HEK293T (cell line): ENCODE results near the gene CTSE.

ENCODE experiments used
- CTCF ChIA-PET: fragments of 350-600 bp; formaldehyde crosslinking; extraction: SDS; loops from one replicate; lab custom pipeline; 2021; ENCODE audit warnings: antibody characterized with exemption, inconsistent platforms; lab: Yijun Ruan, JAX
- POLR2A ChIA-PET: fragments of 350-600 bp; formaldehyde crosslinking; extraction: SDS; loops from one replicate; lab custom pipeline; 2020; ENCODE audit warnings: antibody characterized with exemption, inconsistent platforms; lab: Yijun Ruan, JAX
- DNase-seq: peaks from one replicate; pipeline ENCODE4 v3.0.0; 2012; ENCODE audit warnings: mixed read lengths; ENCODE audit errors: extremely low spot score
- ARNT ChIP-seq: fragments of 450-650 bp; IDR thresholded peaks from 2 replicates; pipeline ENCODE4 v1.6.1; 2017; ENCODE audit warnings: mild to moderate bottlenecking
- BHLHE40 ChIP-seq: fragments of 450-650 bp; IDR thresholded peaks from 2 replicates; pipeline ENCODE4 v1.6.1; 2016; ENCODE audit warnings: mild to moderate bottlenecking, moderate library complexity, borderline replicate concordance
- CTBP1 ChIP-seq: fragments of 450-650 bp; IDR thresholded peaks from 2 replicates; pipeline ENCODE4 v1.6.1; 2016; ENCODE audit warnings: borderline replicate concordance
- ELF4 ChIP-seq: fragments of 450-650 bp; IDR thresholded peaks from 2 replicates; pipeline ENCODE4 v1.6.1; 2017; ENCODE audit warnings: antibody characterized with exemption
- FOXA1 ChIP-seq: fragments of 450-650 bp; IDR thresholded peaks from 2 replicates; pipeline ENCODE4 v1.6.1; 2016; ENCODE audit warnings: mild to moderate bottlenecking
- FOXK2 ChIP-seq: fragments of 450-650 bp; IDR thresholded peaks from 2 replicates; pipeline ENCODE4 v1.6.1; 2016; ENCODE audit warnings: mild to moderate bottlenecking
- FOXM1 ChIP-seq: fragments of 450-650 bp; IDR thresholded peaks from 2 replicates; pipeline ENCODE4 v1.6.1; 2017; ENCODE audit warnings: mild to moderate bottlenecking, borderline replicate concordance
- L3MBTL2 ChIP-seq: fragments of 450-650 bp; conservative IDR thresholded peaks from 2 replicates; pipeline ENCODE4 v1.6.1; 2016; ENCODE audit warnings: mild to moderate bottlenecking
- LEF1 ChIP-seq: fragments of 450-650 bp; IDR thresholded peaks from 2 replicates; pipeline ENCODE4 v1.6.1; 2017; ENCODE audit warnings: mild to moderate bottlenecking, borderline replicate concordance
- NFRKB ChIP-seq: fragments of 450-650 bp; IDR thresholded peaks from 2 replicates; pipeline ENCODE4 v1.6.1; 2016; ENCODE audit warnings: mild to moderate bottlenecking, moderate library complexity
- PKNOX1 ChIP-seq: fragments of 450-650 bp; IDR thresholded peaks from 2 replicates; pipeline ENCODE4 v1.6.1; 2016
- SP1 ChIP-seq: fragments of 450-650 bp; IDR thresholded peaks from 2 replicates; pipeline ENCODE4 v1.6.1; 2017
- SUZ12 ChIP-seq: fragments of 450-650 bp; IDR thresholded peaks from 2 replicates; pipeline ENCODE4 v1.6.1; 2016; ENCODE audit warnings: mild to moderate bottlenecking
- TARDBP ChIP-seq: fragments of 450-650 bp; IDR thresholded peaks from 2 replicates; pipeline ENCODE4 v1.6.1; 2016
- ZNF384 ChIP-seq: fragments of 450-650 bp; IDR thresholded peaks from 2 replicates; pipeline ENCODE4 v1.6.1; 2016

Gene CTSE

GRCh38 chr1:205961991-205962820, 61.5 kb downstream of the CTSE start:
- POLR2A ChIA-PET: no interaction called here
- no peak for DNase-seq

GRCh38 chr1:205961405-205961804, 62.3 kb downstream of the CTSE start:
- CTCF ChIA-PET: no interaction called here
- no peak for TF ChIP-seq FOXM1
- TF ChIP-seq CTBP1: no peak
- TF ChIP-seq SP1: no peak
- no peak for TF ChIP-seq BHLHE40
- no peak for TF ChIP-seq FOXK2
- TF ChIP-seq SUZ12: no peak
- no peak for TF ChIP-seq ARNT
- DNase-seq: no peak
- POLR2A ChIA-PET: no interaction called here

More at GRCh38 chr1:205961991-205962820, 61.5 kb downstream of the CTSE start:
- CTCF ChIA-PET: interaction anchor here (0.6 kb wide), 1 partner anchor 73 kb away, joined by 3 read pairs; no protein-coding TSS in a partner anchor
- TF ChIP-seq FOXM1 (no peak), PKNOX1 (no peak), FOXA1 (no peak), ZNF384 (no peak), LEF1 (no peak), CTBP1 (no peak), FOXK2 (no peak), NFRKB (no peak), SP1 (no peak), BHLHE40 (no peak)

DNA sequence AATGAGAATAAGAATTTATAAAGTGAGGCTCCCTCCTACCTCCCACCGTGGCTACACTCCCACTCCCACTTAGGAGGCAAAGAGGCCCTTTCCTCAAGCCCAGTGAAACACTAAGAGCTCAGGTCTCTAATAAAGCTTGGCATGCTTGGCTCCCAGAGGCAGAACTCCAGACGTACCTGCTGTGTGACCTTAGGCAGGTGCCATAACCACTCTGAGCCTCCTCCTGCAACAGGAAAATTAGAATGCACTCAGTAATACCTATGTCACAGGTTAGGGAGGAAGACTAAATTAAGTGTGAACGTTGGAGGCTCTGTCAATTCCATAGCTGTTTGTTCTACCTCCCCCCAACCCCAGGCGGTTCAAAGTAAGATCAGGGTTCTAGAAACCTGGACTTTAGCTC, 63.9 kb downstream of the CTSE start:
- ChIA-PET POLR2A (no interaction called here), CTCF (interaction anchor here (2.3 kb wide), 1 partner anchor 17 kb away, joined by 17 read pairs; no protein-coding TSS in a partner anchor)
- no peak for DNase-seq
- no peak for TF ChIP-seq TARDBP
- TF ChIP-seq CTBP1: no peak
- no peak for TF ChIP-seq FOXM1
- no peak for TF ChIP-seq BHLHE40
- TF ChIP-seq LEF1: no peak
- no peak for TF ChIP-seq FOXK2
- no peak for TF ChIP-seq L3MBTL2
- no peak for TF ChIP-seq PKNOX1
- TF ChIP-seq ARNT: no peak
- no peak for TF ChIP-seq FOXA1
- TF ChIP-seq SUZ12: no peak
- TF ChIP-seq SP1: no peak
- no peak for TF ChIP-seq ELF4
- no peak for TF ChIP-seq ZNF384
